ENCODE results near the gene TJP2. TPM values are rescaled to one million over a fixed set of nuclear protein-coding genes. Genes with fewer than 3 reads are reported as not detected.
A peak's percentile ranks its signal among the peaks of the same experiment; 100 is the strongest.

TJP2 gene
- total RNA-seq, 2 donors from 2014 or later = 207 to 226 TPM

DNA sequence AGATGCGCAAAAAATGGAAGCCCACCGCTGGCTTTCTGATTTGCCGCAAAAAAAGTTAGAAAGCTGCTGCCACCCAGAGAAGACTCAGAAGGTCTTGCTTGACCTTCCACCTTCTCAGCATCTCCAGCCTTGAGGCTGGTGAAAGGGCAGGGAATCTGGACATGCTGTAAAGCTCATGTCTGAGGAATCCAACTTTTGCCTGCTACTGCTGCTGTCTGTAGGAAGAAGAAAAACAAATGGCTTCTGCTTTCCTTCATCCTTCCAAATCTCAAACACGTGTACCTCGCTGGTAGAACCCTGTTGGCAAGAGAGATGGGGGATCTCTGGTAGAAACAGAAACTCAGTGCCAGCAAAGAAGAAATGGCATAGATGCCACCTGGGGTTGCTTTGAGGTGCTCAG lies 10.2 kb downstream of the TJP2 start:
- H3K4me1 ChIP-seq (ENCODE audit: control insufficient read depth in 1 of 2, low read depth in 2 of 2) = peaks cover 42 to 88% of the 10 kb centered on the region in 2 donors
- no peak for ATAC-seq (ENCODE audit: insufficient number of reproducible peaks, low FRiP score, low read depth)
- TF ChIP-seq, protein P1, sequence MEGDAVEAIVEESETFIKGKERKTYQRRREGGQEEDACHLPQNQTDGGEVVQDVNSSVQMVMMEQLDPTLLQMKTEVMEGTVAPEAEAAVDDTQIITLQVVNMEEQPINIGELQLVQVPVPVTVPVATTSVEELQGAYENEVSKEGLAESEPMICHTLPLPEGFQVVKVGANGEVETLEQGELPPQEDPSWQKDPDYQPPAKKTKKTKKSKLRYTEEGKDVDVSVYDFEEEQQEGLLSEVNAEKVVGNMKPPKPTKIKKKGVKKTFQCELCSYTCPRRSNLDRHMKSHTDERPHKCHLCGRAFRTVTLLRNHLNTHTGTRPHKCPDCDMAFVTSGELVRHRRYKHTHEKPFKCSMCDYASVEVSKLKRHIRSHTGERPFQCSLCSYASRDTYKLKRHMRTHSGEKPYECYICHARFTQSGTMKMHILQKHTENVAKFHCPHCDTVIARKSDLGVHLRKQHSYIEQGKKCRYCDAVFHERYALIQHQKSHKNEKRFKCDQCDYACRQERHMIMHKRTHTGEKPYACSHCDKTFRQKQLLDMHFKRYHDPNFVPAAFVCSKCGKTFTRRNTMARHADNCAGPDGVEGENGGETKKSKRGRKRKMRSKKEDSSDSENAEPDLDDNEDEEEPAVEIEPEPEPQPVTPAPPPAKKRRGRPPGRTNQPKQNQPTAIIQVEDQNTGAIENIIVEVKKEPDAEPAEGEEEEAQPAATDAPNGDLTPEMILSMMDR (IDR thresholded peaks at IDR 0.05) = no peak
- no peak overlapping the region for H3K4me3 ChIP-seq
- peak overlapping the region; percentile 21 to 26 for H3K27ac ChIP-seq
- H3K9me3 ChIP-seq = no peaks in the 10 kb centered on the region
- no peaks in the 10 kb centered on the region for H3K36me3 ChIP-seq
- H3K27me3 ChIP-seq (replicated peaks; ENCODE audit: insufficient read depth) = no peaks in the 10 kb centered on the region
- DNase-seq (ENCODE audit: low spot score) = no peak

DNA sequence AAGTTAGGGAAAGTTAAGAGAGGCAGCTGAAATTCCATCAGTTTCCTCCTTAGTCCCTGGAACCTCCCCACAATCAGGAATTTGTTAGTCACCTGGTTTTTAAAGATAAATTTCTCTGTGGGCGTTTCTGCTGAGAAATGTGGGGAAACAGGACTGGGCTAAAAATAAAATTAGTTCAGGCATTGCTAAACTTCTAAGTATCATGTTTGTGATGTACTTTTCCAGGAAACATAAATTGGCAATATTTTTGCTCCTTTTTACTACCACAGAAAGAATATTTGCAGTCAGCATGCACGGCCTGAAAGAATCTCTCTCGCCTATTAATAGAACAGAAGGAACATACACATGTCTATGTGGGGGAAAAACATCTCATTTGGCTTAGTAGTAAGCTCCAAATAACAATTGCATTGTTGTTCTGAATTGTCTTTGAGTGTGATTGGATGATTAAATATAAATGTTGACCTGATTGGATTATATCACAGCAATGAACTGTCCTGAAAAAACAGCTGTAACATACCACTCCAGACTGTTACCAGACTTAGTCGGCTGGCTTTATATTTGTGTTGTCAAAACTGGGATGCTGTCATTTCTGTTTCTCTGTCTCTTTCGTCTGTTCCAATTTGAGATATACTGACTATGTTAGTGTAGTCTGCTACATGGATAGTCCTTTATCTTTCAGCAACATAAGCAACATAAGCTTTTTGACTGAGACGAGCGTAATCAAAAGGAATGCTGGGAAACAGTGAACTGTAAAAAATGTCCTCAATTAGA lies 12.9 kb downstream of the TJP2 start:
- no peak for DNase-seq (ENCODE audit: low spot score)
- H3K27ac ChIP-seq = peak overlapping the region; percentile 76
- no peaks in the 10 kb centered on the region for H3K27me3 ChIP-seq (replicated peaks; ENCODE audit: insufficient read depth)
- H3K36me3 ChIP-seq = no peaks in the 10 kb centered on the region
- peak overlapping the region; percentile 42 for H3K4me3 ChIP-seq
- ATAC-seq (ENCODE audit: insufficient number of reproducible peaks, low FRiP score, low read depth) = peak; percentile 70
- TF ChIP-seq, protein P1 (IDR thresholded peaks at IDR 0.05) = no peak
- H3K9me3 ChIP-seq = no peaks in the 10 kb centered on the region
- H3K4me1 ChIP-seq (ENCODE audit: control insufficient read depth in 1 of 2, low read depth in 2 of 2) = peaks cover 32 to 73% of the 10 kb centered on the region in 2 donors

DNA sequence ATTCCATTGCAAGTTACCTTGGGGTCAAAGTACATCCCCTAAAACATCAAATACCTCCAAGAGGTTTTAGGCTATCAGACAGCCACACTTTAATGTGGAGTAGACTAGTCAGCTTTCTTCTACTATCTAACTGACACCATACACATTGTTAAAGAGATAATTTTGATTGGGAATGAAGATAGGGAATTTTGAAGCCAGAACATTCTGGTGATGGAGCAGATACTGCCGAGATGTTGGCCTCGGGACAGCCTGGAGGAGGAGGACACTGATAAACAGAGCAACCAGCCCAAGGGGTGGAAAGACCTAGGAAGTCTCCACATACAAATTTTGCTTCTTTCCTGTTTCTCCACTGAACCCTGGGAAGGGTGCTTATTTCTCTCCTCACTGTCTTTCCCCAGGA lies 14.9 kb downstream of the TJP2 start:
- TF ChIP-seq, protein P1 (IDR thresholded peaks at IDR 0.05) = no peak
- no peak for DNase-seq (ENCODE audit: low spot score)
- Histone ChIP-seq H3K27ac (peak overlapping the region; percentile 9 to 39), H3K27me3 (replicated peaks; ENCODE audit: insufficient read depth) (no peaks in the 10 kb centered on the region), H3K9me3 (no peaks in the 10 kb centered on the region), H3K4me1 (ENCODE audit: control insufficient read depth in 1 of 2, low read depth in 2 of 2) (peaks cover 37 to 71% of the 10 kb centered on the region in 2 donors), H3K4me3 (no peak overlapping the region), H3K36me3 (no peaks in the 10 kb centered on the region)
- ATAC-seq (ENCODE audit: insufficient number of reproducible peaks, low FRiP score, low read depth) = no peak

DNA sequence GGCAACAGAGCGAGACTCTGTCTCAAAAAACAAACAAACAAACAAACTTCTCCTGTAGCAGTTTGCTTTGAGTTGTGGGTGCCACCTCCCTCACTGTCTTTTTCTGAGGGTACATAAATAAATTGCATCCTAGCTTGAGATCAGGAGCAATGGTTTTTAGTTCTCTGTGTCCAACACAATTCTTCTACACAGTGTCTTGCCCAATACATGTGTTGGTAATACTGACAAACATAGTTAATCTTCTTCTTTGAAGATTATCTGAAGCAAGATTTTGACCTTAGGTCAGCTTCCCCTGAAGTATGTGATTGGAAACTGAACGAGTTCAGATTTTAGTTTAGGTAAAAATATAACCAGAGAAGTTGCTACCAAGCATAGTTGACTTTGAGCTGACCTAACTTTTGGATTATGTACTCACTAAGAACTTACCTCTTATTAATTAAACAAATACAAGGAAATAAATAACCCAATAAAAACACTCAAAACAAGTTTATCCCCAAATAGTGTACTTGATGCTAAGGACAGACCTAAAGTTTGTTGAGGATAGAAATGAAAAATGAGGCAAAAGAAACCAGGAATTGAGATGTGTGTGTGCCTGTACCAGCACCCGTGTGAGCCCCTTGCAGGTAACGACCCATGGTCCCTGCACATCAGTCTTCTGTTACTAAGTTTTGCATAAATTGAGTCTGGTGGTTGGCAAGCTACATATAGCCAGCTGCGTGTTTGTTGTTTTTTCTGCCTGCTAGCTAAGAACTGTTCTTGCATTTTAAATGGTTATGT lies 16.2 kb downstream of the TJP2 start:
- H3K9me3 ChIP-seq = no peaks in the 10 kb centered on the region
- TF ChIP-seq, protein P1 (IDR thresholded peaks at IDR 0.05) = no peak
- no peak overlapping the region for H3K4me3 ChIP-seq
- ATAC-seq (ENCODE audit: insufficient number of reproducible peaks, low FRiP score, low read depth) (no peak), DNase-seq (ENCODE audit: low spot score) (no peak)
- H3K27me3 ChIP-seq (replicated peaks; ENCODE audit: insufficient read depth) = no peaks in the 10 kb centered on the region
- H3K27ac ChIP-seq = no peak overlapping the region
- H3K36me3 ChIP-seq = no peaks in the 10 kb centered on the region
- peaks cover 37 to 63% of the 10 kb centered on the region in 2 donors for H3K4me1 ChIP-seq (ENCODE audit: control insufficient read depth in 1 of 2, low read depth in 2 of 2)

DNA sequence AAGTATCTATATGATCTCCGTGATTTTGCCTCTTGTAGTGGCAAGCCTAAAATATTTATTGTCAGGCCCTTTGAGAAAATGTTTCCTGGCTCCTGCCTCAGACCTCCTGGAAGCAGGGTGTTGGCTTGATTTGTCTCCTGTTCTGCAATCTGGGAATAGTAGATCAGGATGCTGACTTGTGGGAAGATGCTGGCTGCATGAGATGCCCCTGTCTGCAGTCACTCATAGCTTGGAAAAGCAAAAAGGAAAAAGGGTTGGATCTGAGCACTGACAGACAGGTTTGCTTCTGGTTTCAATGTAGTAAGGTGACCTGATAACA lies 16.7 kb downstream of the TJP2 start:
- H3K9me3 ChIP-seq = no peaks in the 10 kb centered on the region
- peaks cover 37 to 58% of the 10 kb centered on the region in 2 donors for H3K4me1 ChIP-seq (ENCODE audit: control insufficient read depth in 1 of 2, low read depth in 2 of 2)
- H3K36me3 ChIP-seq = no peaks in the 10 kb centered on the region
- TF ChIP-seq, protein P1 (IDR thresholded peaks at IDR 0.05) = no peak
- DNase-seq (ENCODE audit: low spot score) (no peak), ATAC-seq (ENCODE audit: insufficient number of reproducible peaks, low FRiP score, low read depth) (no peak)
- H3K27ac ChIP-seq = no peak overlapping the region
- H3K4me3 ChIP-seq = no peak overlapping the region
- H3K27me3 ChIP-seq (replicated peaks; ENCODE audit: insufficient read depth) = no peaks in the 10 kb centered on the region
